BLaER1 (cell line): ENCODE measurements around the gene FMR1NB.

Source experiments
- H3K27ac ChIP-seq: shearing (Covaris generic); formaldehyde crosslinking; 2 replicates; pipeline ENCODE4 v1.8.1; 2022
- H3K27me3 ChIP-seq: shearing (Covaris generic); formaldehyde crosslinking; 2 replicates; pipeline ENCODE4 v1.8.1; 2022
- H3K36me3 ChIP-seq: shearing (Covaris generic); formaldehyde crosslinking; 2 replicates; pipeline ENCODE4 v1.8.1; 2022
- H3K4me1 ChIP-seq: shearing (Covaris generic); formaldehyde crosslinking; 2 replicates; pipeline ENCODE4 v1.8.1; 2022
- H3K4me2 ChIP-seq: shearing (Covaris generic); formaldehyde crosslinking; 2 replicates; pipeline ENCODE4 v1.8.1; 2022
- H3K4me3 ChIP-seq: shearing (Covaris generic); formaldehyde crosslinking; 2 replicates; pipeline ENCODE4 v1.8.1; 2022
- H3K9ac ChIP-seq: shearing (Covaris generic); formaldehyde crosslinking; 2 replicates; pipeline ENCODE4 v1.8.1; 2022
- H3K9me3 ChIP-seq: shearing (Covaris generic); formaldehyde crosslinking; 2 replicates; pipeline ENCODE4 v1.8.1; 2022
- H4K20me1 ChIP-seq: shearing (Covaris generic); formaldehyde crosslinking; 2 replicates; pipeline ENCODE4 v1.8.1; 2022
- Cebpa-rat ChIP-seq: shearing (Covaris generic); IDR thresholded peaks from 2 replicates; pipeline ENCODE4 v1.8.1; 2022

Gene FMR1NB

DNA sequence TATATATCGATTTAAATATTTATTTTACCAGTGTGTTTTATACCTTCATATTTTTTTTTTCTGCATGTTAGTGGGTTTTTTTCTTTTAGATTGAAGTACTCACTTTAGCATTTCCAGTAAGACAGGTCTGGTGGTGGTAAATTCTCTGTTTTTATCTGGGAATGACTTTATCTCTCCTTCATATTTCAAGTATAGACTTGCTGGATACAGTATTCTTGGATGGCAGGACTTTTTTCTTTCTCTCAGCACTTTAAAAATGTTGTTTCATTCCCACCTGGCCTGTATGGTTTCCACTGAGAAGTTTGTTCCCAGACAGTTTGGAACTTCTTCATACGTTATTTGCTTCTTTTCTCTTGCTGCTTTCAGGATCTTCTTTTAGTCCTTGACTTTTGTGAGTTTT, 86.1 kb downstream of the FMR1NB start:
- TF ChIP-seq Cebpa-rat, result no peak
- no peaks in the 10 kb centered on the region for H3K36me3 ChIP-seq
- H3K9me3 ChIP-seq, result peaks cover 29% of the 10 kb centered on the region
- no peak overlapping the region for H3K9ac ChIP-seq
- H3K4me3 ChIP-seq, result no peak overlapping the region
- H3K4me2 ChIP-seq, result no peak overlapping the region
- H4K20me1 ChIP-seq, result no peaks in the 10 kb centered on the region
- H3K27me3 ChIP-seq, result no peaks in the 10 kb centered on the region
- no peaks in the 10 kb centered on the region for H3K4me1 ChIP-seq
- H3K27ac ChIP-seq, result no peak overlapping the region

DNA sequence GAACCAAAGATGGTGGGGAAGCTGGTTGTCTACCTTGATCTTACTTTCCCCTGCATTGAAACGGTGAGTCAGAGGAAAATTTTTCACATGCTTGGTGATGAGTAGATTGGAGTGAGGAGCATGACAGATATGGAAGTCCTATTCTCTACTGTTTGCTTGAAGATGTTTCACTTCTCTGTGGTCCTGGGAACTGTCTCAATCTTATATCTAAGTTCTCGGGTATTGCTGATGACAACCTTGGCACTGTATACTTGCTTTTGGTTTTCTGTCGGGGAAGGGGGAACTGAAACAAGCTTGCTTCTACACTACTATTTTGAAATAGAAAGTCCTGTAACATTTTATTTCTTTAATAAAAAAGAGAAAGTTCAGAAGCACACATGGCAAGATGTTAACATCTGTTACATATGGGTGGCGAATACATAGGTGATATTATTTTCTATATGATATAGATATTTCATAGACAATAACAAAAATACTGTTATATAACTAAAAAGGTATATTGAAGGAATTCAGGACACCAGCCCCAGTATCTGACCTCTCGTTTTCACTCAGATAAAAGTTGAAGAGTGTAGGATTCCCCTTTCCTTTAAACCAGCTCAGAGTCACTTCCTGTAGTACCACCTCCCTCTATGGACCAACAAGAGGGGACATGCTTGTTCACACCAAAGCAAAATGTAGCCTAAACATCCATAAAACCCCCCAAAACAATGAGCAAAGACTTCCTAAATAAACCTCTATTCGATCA, 88.8 kb downstream of the FMR1NB start:
- Histone ChIP-seq H3K27ac (no peak overlapping the region), H3K9me3 (peaks cover 23% of the 10 kb centered on the region), H3K4me1 (no peaks in the 10 kb centered on the region), H4K20me1 (no peaks in the 10 kb centered on the region), H3K9ac (no peak overlapping the region), H3K4me3 (no peak overlapping the region), H3K36me3 (no peaks in the 10 kb centered on the region), H3K4me2 (no peak overlapping the region), H3K27me3 (no peaks in the 10 kb centered on the region)
- TF ChIP-seq Cebpa-rat, result no peak

DNA sequence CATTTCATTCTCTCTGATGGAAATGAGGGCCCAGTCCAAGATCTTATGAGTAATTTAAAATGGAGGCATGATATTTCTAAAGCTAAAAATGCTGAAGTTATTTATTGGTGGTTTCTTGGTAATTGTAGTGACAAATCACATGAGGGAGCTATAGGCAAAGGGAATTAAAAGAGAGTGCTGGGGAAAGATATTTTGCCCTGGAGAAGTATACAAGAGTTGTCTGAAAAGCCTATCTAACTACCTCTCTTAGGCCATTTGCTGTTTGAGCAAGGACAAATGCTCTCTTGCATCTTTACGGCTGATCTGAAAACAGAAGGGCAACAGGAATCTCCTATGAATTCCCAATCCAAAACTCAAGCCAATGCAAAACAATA, 89.4 kb downstream of the FMR1NB start:
- Histone ChIP-seq H3K27ac (no peak overlapping the region), H3K4me2 (no peak overlapping the region), H3K9me3 (peaks cover 23% of the 10 kb centered on the region)

More for the DNA sequence above, 89.4 kb downstream of the FMR1NB start:
- H4K20me1 ChIP-seq, result no peaks in the 10 kb centered on the region
- H3K4me3 ChIP-seq, result no peak overlapping the region
- H3K9ac ChIP-seq, result no peak overlapping the region
- no peaks in the 10 kb centered on the region for H3K36me3 ChIP-seq
- no peaks in the 10 kb centered on the region for H3K27me3 ChIP-seq
- TF ChIP-seq Cebpa-rat, result no peak
- no peaks in the 10 kb centered on the region for H3K4me1 ChIP-seq
